Lung (tissue), 12 donors: ENCODE measurements around the gene ADGRV1. TPM values are rescaled to one million over a fixed set of nuclear protein-coding genes. Genes with fewer than 3 reads are reported as not detected.
"Not testable (repeated sequence)": the region's sequence is repeated elsewhere in the genome, so short reads cannot be mapped to it uniquely, and the experiment has no call there.

Experiments
- ATAC-seq: fragments of 200-7000 bp; cut with Tn5 transposase; one replicate; pipeline ENCODE4 v1.9.1; 2020; ENCODE audit warnings: moderate number of reproducible peaks; ENCODE audit not compliant: insufficient read depth, low FRiP score
- DNase-seq, 3 donors: peaks; one replicate each; pipeline ENCODE4 v3.0.0-alpha.2; 2013 to 2017
- H3K27ac ChIP-seq, 2 donors: one replicate each; pipeline ENCODE4 v1.5.1; 2013; ENCODE audit warnings: mild to moderate bottlenecking in 2 of 2, moderate library complexity in 2 of 2, control low read depth in 1 of 2, inconsistent platforms in 1 of 2, low read depth in 1 of 2, low read length in 1 of 2
- H3K27me3 ChIP-seq, 3 donors: one replicate each; pipeline ENCODE4 v1.5.1; 2013; ENCODE audit warnings: low read length in 2 of 3; ENCODE audit not compliant: control insufficient read depth in 3 of 3, insufficient read depth in 3 of 3
- H3K36me3 ChIP-seq, 4 donors: one replicate each; pipeline ENCODE4 v1.5.1; 2013; ENCODE audit warnings: low read length in 4 of 4, mild to moderate bottlenecking in 1 of 4, moderate library complexity in 1 of 4; ENCODE audit not compliant: control insufficient read depth in 4 of 4, insufficient read depth in 4 of 4
- H3K4me1 ChIP-seq, 5 donors: one replicate each; pipeline ENCODE4 v1.5.1; 2013; ENCODE audit warnings: low read length in 5 of 5, mild to moderate bottlenecking in 2 of 5, moderate library complexity in 1 of 5; ENCODE audit not compliant: control insufficient read depth in 5 of 5, insufficient read depth in 5 of 5
- H3K4me3 ChIP-seq: one replicate; pipeline ENCODE4 v1.5.1; 2013; ENCODE audit warnings: mild to moderate bottlenecking, control low read depth, moderate library complexity
- H3K9ac ChIP-seq, 2 donors: one replicate each; pipeline ENCODE4 v1.5.1; 2013; ENCODE audit warnings: low read length in 2 of 2, control low read depth in 1 of 2; ENCODE audit not compliant: insufficient read depth in 1 of 2
- H3K9me3 ChIP-seq, 4 donors: one replicate each; pipeline ENCODE4 v1.5.1; 2013; ENCODE audit warnings: low read length in 3 of 4, mild to moderate bottlenecking in 1 of 4, moderate library complexity in 1 of 4; ENCODE audit not compliant: control insufficient read depth in 4 of 4, insufficient read depth in 3 of 4
- WGBS, 2 donors: extraction: QIAGEN DNeasy Blood & Tissue Kit; methylation state at CpG; one replicate each; pipeline ENCODE4 v1.1.7; 2013; 5-methylcytosine and 5-hydroxymethylcytosine counted together
- polyA plus RNA-seq, 2 donors: library from polyadenylated mRNA; stranded (reverse); fragments of 200-250 nt; gene quantifications; one replicate each; pipeline ENCODE4 v1.2.1, GENCODE V29; 2013
- total RNA-seq, 2 donors: library from RNA; depleted of rRNA in 1 of 2; stranded (reverse); fragments of >200 nt in 1 of 2; gene quantifications; one replicate each; pipeline ENCODE4 v1.2.1, GENCODE V29; 2014 to 2021
- TF ChIP-seq, protein P1 (sequence below): IDR thresholded peaks from 2 replicates; pipeline ENCODE4 v1.5.1; 2012; ENCODE audit warnings: mild to moderate bottlenecking; ENCODE audit errors: control extremely low read depth, extremely low read depth
- donor health status: control.
- donor health status: control.
- donor health status: Bipolar disorder and iron deficiency.
- donor health status: healthy.
- donor health status: DM: yes; HTN: yes; CAD: no.

ADGRV1 gene
- total and polyA plus RNA-seq, 4 donors: 3.6 to 66.2 (median 28.2) TPM

DNA sequence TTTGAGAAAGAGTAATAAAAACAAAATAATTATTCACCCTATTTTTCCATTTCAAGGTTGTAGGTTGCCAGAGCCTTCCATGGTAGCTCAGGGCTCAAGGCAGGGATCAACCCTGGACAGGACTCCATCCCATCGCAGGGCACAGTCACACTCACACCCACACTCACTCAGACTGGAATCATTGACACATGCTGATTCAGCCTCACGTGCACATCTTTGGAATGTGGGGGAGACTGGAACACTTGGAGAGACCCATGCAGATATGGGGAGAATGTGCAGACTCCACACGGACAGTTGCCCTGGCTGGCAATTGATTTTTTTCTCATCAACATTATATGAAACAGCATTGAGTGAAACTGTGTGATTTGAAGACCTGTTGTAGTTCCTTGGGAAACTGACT lies 234.1 kb downstream of the ADGRV1 start:
- TF ChIP-seq, protein P1, sequence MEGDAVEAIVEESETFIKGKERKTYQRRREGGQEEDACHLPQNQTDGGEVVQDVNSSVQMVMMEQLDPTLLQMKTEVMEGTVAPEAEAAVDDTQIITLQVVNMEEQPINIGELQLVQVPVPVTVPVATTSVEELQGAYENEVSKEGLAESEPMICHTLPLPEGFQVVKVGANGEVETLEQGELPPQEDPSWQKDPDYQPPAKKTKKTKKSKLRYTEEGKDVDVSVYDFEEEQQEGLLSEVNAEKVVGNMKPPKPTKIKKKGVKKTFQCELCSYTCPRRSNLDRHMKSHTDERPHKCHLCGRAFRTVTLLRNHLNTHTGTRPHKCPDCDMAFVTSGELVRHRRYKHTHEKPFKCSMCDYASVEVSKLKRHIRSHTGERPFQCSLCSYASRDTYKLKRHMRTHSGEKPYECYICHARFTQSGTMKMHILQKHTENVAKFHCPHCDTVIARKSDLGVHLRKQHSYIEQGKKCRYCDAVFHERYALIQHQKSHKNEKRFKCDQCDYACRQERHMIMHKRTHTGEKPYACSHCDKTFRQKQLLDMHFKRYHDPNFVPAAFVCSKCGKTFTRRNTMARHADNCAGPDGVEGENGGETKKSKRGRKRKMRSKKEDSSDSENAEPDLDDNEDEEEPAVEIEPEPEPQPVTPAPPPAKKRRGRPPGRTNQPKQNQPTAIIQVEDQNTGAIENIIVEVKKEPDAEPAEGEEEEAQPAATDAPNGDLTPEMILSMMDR: no peak
- H3K27me3 ChIP-seq: no peaks in the 10 kb centered on the region
- H3K4me1 ChIP-seq: no peaks in the 10 kb centered on the region
- ATAC-seq (no peak), DNase-seq (no peak)
- H3K9ac ChIP-seq: no peak overlapping the region
- H3K9me3 ChIP-seq: no peaks in the 10 kb centered on the region
- WGBS, 2 donors: 78 to 83% methylated on average over 3 of the region's 3 CpGs
- no peak overlapping the region for H3K4me3 ChIP-seq
- no peak overlapping the region for H3K27ac ChIP-seq
- peaks cover 0 to 1% (median 0%) of the 10 kb centered on the region in 4 donors for H3K36me3 ChIP-seq

DNA sequence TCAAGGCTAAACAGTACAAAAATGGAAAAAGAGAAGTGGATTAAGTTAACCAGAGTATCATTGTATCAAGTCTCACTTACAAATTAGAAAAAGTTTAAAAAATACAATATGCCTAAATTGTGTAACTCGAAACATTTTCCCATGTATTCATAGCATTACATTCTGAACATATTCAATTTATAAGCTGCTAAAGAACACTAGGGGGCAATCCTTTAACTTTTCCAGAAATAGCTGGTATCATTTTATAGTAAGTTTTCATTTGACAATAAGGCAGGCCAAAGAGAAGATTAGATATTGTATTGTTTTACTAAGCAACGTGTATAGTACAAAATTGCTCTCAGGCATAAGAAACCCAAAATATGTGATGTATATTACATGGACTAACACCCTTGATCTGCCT lies 234.6 kb downstream of the ADGRV1 start:
- no peak overlapping the region for H3K27ac ChIP-seq
- no peak for ATAC-seq
- H3K4me3 ChIP-seq: no peak overlapping the region
- DNase-seq: peak in 1 of 3 donors; percentile 9
- peaks cover 0 to 1% (median 0%) of the 10 kb centered on the region in 4 donors for H3K36me3 ChIP-seq
- WGBS, 2 donors: 79 to 82% methylated on average over 2 of the region's 2 CpGs
- no peak overlapping the region for H3K9ac ChIP-seq
- no peaks in the 10 kb centered on the region for H3K9me3 ChIP-seq
- TF ChIP-seq, protein P1: no peak
- H3K4me1 ChIP-seq: no peaks in the 10 kb centered on the region
- H3K27me3 ChIP-seq: no peaks in the 10 kb centered on the region

DNA sequence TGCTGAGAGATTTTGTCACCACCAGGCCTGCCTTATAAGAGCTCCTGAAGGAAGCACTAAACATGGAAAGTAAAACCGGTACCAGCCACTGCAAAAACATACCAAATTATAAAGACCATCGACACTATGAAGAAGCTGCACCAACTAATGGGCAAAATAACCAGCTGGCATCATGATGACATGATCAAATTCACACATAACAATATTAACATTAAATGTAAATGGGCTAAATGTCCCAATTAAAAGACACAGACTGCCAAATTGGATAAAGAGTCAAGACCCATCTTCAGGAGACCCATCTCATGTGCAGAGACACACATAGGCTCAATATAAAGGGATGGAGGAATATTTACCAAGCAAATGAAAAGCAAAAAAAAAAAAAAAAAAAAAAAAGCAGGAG lies 238.3 kb downstream of the ADGRV1 start:
- WGBS, 2 donors: 89 to 96% methylated on average over 2 of the region's 2 CpGs
- not testable (repeated sequence) for DNase-seq, ATAC-seq, H3K4me1 ChIP-seq, H3K4me3 ChIP-seq, H3K9me3 ChIP-seq, H3K36me3 ChIP-seq, H3K27me3 ChIP-seq, H3K27ac ChIP-seq, H3K9ac ChIP-seq

DNA sequence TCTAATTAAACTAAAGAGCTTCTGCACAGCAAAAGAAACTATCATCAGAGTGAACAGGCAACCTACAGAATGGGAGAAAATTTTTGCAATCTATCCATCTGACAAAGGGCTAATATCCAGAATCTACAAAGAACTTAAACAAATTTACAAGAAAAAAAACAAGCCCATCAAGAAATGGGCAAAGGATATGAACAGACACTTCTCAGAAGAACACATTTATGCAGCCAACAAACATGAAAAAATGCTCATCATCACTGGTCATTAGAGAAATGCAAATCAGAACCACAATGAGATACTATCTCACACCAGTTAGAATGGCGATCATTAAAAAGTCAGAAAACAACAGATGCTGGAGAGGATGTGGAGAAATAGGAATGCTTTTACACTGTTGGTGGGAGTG lies 241.5 kb downstream of the ADGRV1 start:
- not testable (repeated sequence) for H3K4me3 ChIP-seq

GRCh38 chr5:90800515-90800914 lies 241.9 kb downstream of the ADGRV1 start:
- not testable (repeated sequence) for H3K9ac ChIP-seq, H3K4me1 ChIP-seq, DNase-seq, H3K36me3 ChIP-seq, ATAC-seq, H3K9me3 ChIP-seq, H3K27me3 ChIP-seq, H3K4me3 ChIP-seq, H3K27ac ChIP-seq
- 74 to 87% methylated on average over 3 of the region's 3 CpGs for WGBS, 2 donors

More for the DNA sequence above, 241.5 kb downstream of the ADGRV1 start:
- not testable (repeated sequence) for H3K27me3 ChIP-seq, H3K9ac ChIP-seq, H3K9me3 ChIP-seq, ATAC-seq, DNase-seq, H3K4me1 ChIP-seq, H3K27ac ChIP-seq, H3K36me3 ChIP-seq
- WGBS, 2 donors: 100% methylated on average over 1 of the region's 1 CpG
